T47D (cell line): ENCODE results near the gene NEDD4.
"Not testable (repeated sequence)": the region's sequence is repeated elsewhere in the genome, so short reads cannot be mapped to it uniquely, and the experiment has no call there.

ENCODE experiments used
- DNase-seq, 2 experiments: peaks; one replicate each; pipeline versions ENCODE4 v3.0.0 to v3.0.0-alpha.2; 2011 to 2012; ENCODE audit warnings: low read depth in 1 of 2, low spot score in 1 of 2
- JUND ChIP-seq: IDR thresholded peaks from 2 replicates; pipeline ENCODE4 v1.6.1; 2012; ENCODE audit warnings: low read depth
- in situ Hi-C: cut with HindIII; loops from 2 replicates; pipeline ENCODE4 v1.10.0; 2016; ENCODE audit warnings: low sequenced_read_pairs, low pct_unique_long_range_greater_than_20kb

The NEDD4 gene

GRCh38 chr15:55884223-55884622, 109.2 kb downstream of the NEDD4 start:
- DNase-seq = no peak
- in situ Hi-C loops = no loop called here
- no peak for TF ChIP-seq JUND

- no peak for TF ChIP-seq JUND
- in situ Hi-C loops = no loop called here
- no peak for DNase-seq
These were observed 114.2 kb downstream of the NEDD4 start for GRCh38 chr15:55879181-55879580.

GRCh38 chr15:55873024-55873720, 120.2 kb downstream of the NEDD4 start:
- no peak for TF ChIP-seq JUND
- in situ Hi-C loops = no loop called here
- no peak for DNase-seq

GRCh38 chr15:55872471-55872870, 120.9 kb downstream of the NEDD4 start:
- no peak for DNase-seq
- TF ChIP-seq JUND = no peak
- in situ Hi-C loops = no loop called here

GRCh38 chr15:55869660-55870059, 123.8 kb downstream of the NEDD4 start:
- in situ Hi-C loops = no loop called here
- DNase-seq = no peak
- no peak for TF ChIP-seq JUND

GRCh38 chr15:55868707-55869106, 124.7 kb downstream of the NEDD4 start:
- no peak for TF ChIP-seq JUND
- in situ Hi-C loops = no loop called here
- no peak for DNase-seq

GRCh38 chr15:55868291-55868690, 125.1 kb downstream of the NEDD4 start:
- in situ Hi-C loops = not testable (repeated sequence)

GRCh38 chr15:55863911-55864310, 129.5 kb downstream of the NEDD4 start:
- no peak for DNase-seq
- in situ Hi-C loops = no loop called here
- no peak for TF ChIP-seq JUND

More at GRCh38 chr15:55868291-55868690, 125.1 kb downstream of the NEDD4 start:
- not testable (repeated sequence) for DNase-seq

- no peak for TF ChIP-seq JUND
- in situ Hi-C loops = no loop called here
These were observed 132.3 kb downstream of the NEDD4 start for GRCh38 chr15:55861115-55861514.

GRCh38 chr15:55860468-55860867, 132.9 kb downstream of the NEDD4 start:
- DNase-seq = no peak
- in situ Hi-C loops = no loop called here
- TF ChIP-seq JUND = no peak

More at GRCh38 chr15:55861115-55861514, 132.3 kb downstream of the NEDD4 start:
- no peak for DNase-seq

GRCh38 chr15:55859681-55860080, 133.7 kb downstream of the NEDD4 start:
- no peak for DNase-seq
- no peak for TF ChIP-seq JUND
- in situ Hi-C loops = no loop called here

- no peak for TF ChIP-seq JUND
- in situ Hi-C loops = no loop called here
- no peak for DNase-seq
These were observed 134.8 kb downstream of the NEDD4 start for GRCh38 chr15:55858661-55859060.

GRCh38 chr15:55856506-55857164, 136.8 kb downstream of the NEDD4 start:
- no peak for TF ChIP-seq JUND
- in situ Hi-C loops = no loop called here
- DNase-seq = peak in 1 of 2 experiments; percentile 42

- TF ChIP-seq JUND = no peak
- no peak for DNase-seq
- in situ Hi-C loops = no loop called here
These were observed 140.3 kb downstream of the NEDD4 start for GRCh38 chr15:55853134-55853533.
